K562 (cell line): Measurements from ENCODE around the gene TBC1D3I. TPM values are rescaled to one million over a fixed set of nuclear protein-coding genes. Genes with fewer than 3 reads are reported as not detected.

Experiments used
- ATAC-seq: fragments of 200-7000 bp; cut with Tn5 transposase; 3 replicates; pipeline ENCODE4 v1.9.1; 2020; ENCODE audit warnings: moderate library complexity
- BruUV-seq: library from RNA; stranded (reverse); fragments of 400-500 nt; replicated peaks from 2 replicates; lab custom pipeline; 2021; lab: Mats Ljungman, UMichigan
- CTCF ChIA-PET: fragments of 300-600 bp; formaldehyde crosslinking; extraction: SDS; loops from one replicate; lab custom pipeline; 2021; ENCODE audit warnings: low intra/inter-chr PET ratio; lab: Yijun Ruan, JAX
- POLR2A ChIA-PET: fragments of 300-600, 350-650 bp; sonication (Branson Sonifier 250); formaldehyde crosslinking; extraction: SDS; loops from one replicate; lab custom pipeline; 2021; ENCODE audit warnings: antibody characterized with exemption, inconsistent platforms; lab: Yijun Ruan, JAX
- DNase-seq, 4 experiments: peaks; one replicate each; pipeline versions ENCODE4 v3.0.0 to v3.0.0-alpha.2; 2011 to 2018; ENCODE audit warnings: low spot score in 3 of 4, mixed read lengths in 3 of 4; ENCODE audit errors: extremely low read depth in 1 of 4
- FAIRE-seq: peaks from 2 replicates; lab custom pipeline; 2011; peaks lifted over from hg19 to GRCh38; lab: Jason Lieb, UNC
- H2AFZ ChIP-seq: 2 replicates; pipeline ENCODE4 v1.6.0; 2011; ENCODE audit warnings: low read depth, low read length, control low read depth, inconsistent platforms
- H3K27ac ChIP-seq: fragments of 200-600 bp; 3 replicates; pipeline ENCODE4 v1.8.0; 2011; ENCODE audit warnings: low read depth, mild to moderate bottlenecking, control low read depth, inconsistent platforms, low read length, moderate library complexity, mixed read lengths; ENCODE audit errors: extremely low read depth
- H3K27me3 ChIP-seq, 2 experiments: fragments of 300-600 bp in 1 of 2; 2 replicates in 1 of 2; 3 replicates in 1 of 2; pipeline versions ENCODE4 v1.6.0 to v1.8.0; 2011; ENCODE audit warnings: inconsistent platforms in 2 of 2, low read length in 2 of 2, mild to moderate bottlenecking in 1 of 2, mixed read lengths in 1 of 2, moderate library complexity in 1 of 2; ENCODE audit not compliant: control insufficient read depth in 2 of 2, insufficient read depth in 2 of 2
- H3K36me3 ChIP-seq: fragments of 300-600 bp; 3 replicates; pipeline ENCODE4 v1.8.0; 2011; ENCODE audit warnings: mild to moderate bottlenecking, low read length, inconsistent platforms; ENCODE audit not compliant: control insufficient read depth, insufficient read depth
- H3K4me1 ChIP-seq, 2 experiments: fragments of 200-600 bp in 1 of 2; replicated peaks in 1 of 2; 2 replicates in 1 of 2; 3 replicates in 1 of 2; pipeline versions ENCODE4 v1.5.1 to v1.8.0; 2011; ENCODE audit warnings: inconsistent platforms in 2 of 2, low read length in 2 of 2, mild to moderate bottlenecking in 1 of 2, mixed read lengths in 1 of 2, moderate library complexity in 1 of 2; ENCODE audit not compliant: control insufficient read depth in 2 of 2, insufficient read depth in 2 of 2
- H3K4me2 ChIP-seq: 2 replicates; pipeline ENCODE4 v1.6.1; 2011; ENCODE audit warnings: low read length, control low read depth, inconsistent platforms, mixed read lengths; ENCODE audit not compliant: insufficient read depth
- H3K4me3 ChIP-seq: fragments of 200-600 bp; sonication (generic), shearing (Covaris generic); 2 replicates; pipeline ENCODE4 v1.5.1; 2016; ENCODE audit warnings: control low read depth, inconsistent platforms
- H3K79me2 ChIP-seq: fragments of 200-600 bp; 3 replicates; pipeline ENCODE4 v1.8.0; 2011; ENCODE audit warnings: low read length, inconsistent platforms; ENCODE audit not compliant: control insufficient read depth, insufficient read depth
- H3K9ac ChIP-seq, 2 experiments: 2 replicates each; pipeline versions ENCODE4 v1.6.0 to v1.6.1; 2011; ENCODE audit warnings: low read depth in 2 of 2, low read length in 2 of 2, control low read depth in 1 of 2, inconsistent platforms in 1 of 2, mild to moderate bottlenecking in 1 of 2, mixed read lengths in 1 of 2; ENCODE audit not compliant: insufficient read depth in 1 of 2
- H3K9me1 ChIP-seq: one replicate; pipeline ENCODE4 v1.6.0; 2011; ENCODE audit warnings: inconsistent platforms, mild to moderate bottlenecking, low read length, moderate library complexity; ENCODE audit not compliant: control insufficient read depth, insufficient read depth
- H3K9me3 ChIP-seq: replicated peaks from 2 replicates; pipeline ENCODE4 v1.5.1; 2011; ENCODE audit warnings: low read depth, low read length, inconsistent platforms; ENCODE audit not compliant: control insufficient read depth, insufficient read depth
- H4K20me1 ChIP-seq: replicated peaks from 2 replicates; pipeline ENCODE4 v1.6.1; 2011; ENCODE audit warnings: low read length, inconsistent platforms, mixed read lengths; ENCODE audit not compliant: control insufficient read depth, insufficient read depth
- BRCA1 ChIP-seq, 2 experiments: fragments of 450-650 bp in 1 of 2; sonication (generic) in 1 of 2; formaldehyde crosslinking in 1 of 2; IDR thresholded peaks; 2 replicates each; pipeline versions ENCODE4 v1.5.0 to v1.6.1; 2017 to 2020; ENCODE audit warnings: mild to moderate bottlenecking in 1 of 2, missing genetic modification reagents in 1 of 2
- GTF2E2 ChIP-seq: fragments of 200-800 bp; sonication (Bioruptor generic); IDR thresholded peaks from 2 replicates; pipeline ENCODE4 v1.6.1; 2016; ENCODE audit warnings: missing genetic modification characterization, missing compliant biosample characterization
- HDAC8 ChIP-seq: fragments of 450-650 bp; IDR thresholded peaks from 2 replicates; pipeline ENCODE4 v1.6.1; 2016; ENCODE audit warnings: mild to moderate bottlenecking, missing genetic modification characterization, moderate library complexity, missing compliant biosample characterization
- KDM2B ChIP-seq: fragments of 250-450 bp; sonication (Bioruptor Pico); IDR thresholded peaks from 2 replicates; pipeline ENCODE4 v1.8.0; 2021; ENCODE audit warnings: mild to moderate bottlenecking, moderate library complexity
- MTA1 ChIP-seq: fragments of 450-650 bp; IDR thresholded peaks from 2 replicates; pipeline ENCODE4 v1.6.1; 2017; ENCODE audit warnings: borderline replicate concordance
- NEUROD1 ChIP-seq: fragments of 150-350 bp; IDR thresholded peaks from 2 replicates; pipeline ENCODE4 v1.6.1; 2014; ENCODE audit warnings: borderline replicate concordance, low read length, low read depth; ENCODE audit not compliant: partially characterized antibody
- RBM15 ChIP-seq: fragments of 200-400 bp; formaldehyde crosslinking; IDR thresholded peaks from 2 replicates; pipeline ENCODE4 v1.6.1; 2018; ENCODE audit warnings: mild to moderate bottlenecking, low read length, moderate library complexity; ENCODE audit not compliant: insufficient read depth
- RFX7 ChIP-seq: fragments of 250-450 bp; sonication (Bioruptor Pico); IDR thresholded peaks from 2 replicates; pipeline ENCODE4 v1.5.1; 2021; ENCODE audit warnings: mild to moderate bottlenecking
- SIX5 ChIP-seq, 2 experiments: IDR thresholded peaks; 2 replicates each; pipeline ENCODE4 v1.6.1; 2011; ENCODE audit warnings: low read length in 2 of 2, borderline replicate concordance in 1 of 2, low read depth in 1 of 2, mild to moderate bottlenecking in 1 of 2, moderate library complexity in 1 of 2; ENCODE audit not compliant: insufficient read depth in 1 of 2
- STAT5A ChIP-seq: IDR thresholded peaks from 2 replicates; pipeline ENCODE4 v1.6.1; 2012; ENCODE audit warnings: low read length, inconsistent platforms, borderline replicate concordance
- TGIF2 ChIP-seq: sonication (generic); formaldehyde crosslinking; IDR thresholded peaks from 2 replicates; pipeline ENCODE4 v1.8.1; 2022; ENCODE audit warnings: mild to moderate bottlenecking, missing genetic modification reagents, moderate library complexity
- ZNF695 ChIP-seq: fragments of 450-650 bp; formaldehyde crosslinking; IDR thresholded peaks from 2 replicates; pipeline ENCODE4 v1.4.0; 2020; ENCODE audit warnings: mild to moderate bottlenecking, moderate library complexity
- WGBS: fragments of 100-300 bp; shearing (Covaris generic); methylation state at CpG from one replicate; pipeline ENCODE4 v1.1.6; 2016; ENCODE audit warnings: low coverage, mixed read lengths; ENCODE audit not compliant: insufficient coverage; ENCODE audit errors: missing lambda C conversion rate; 5-methylcytosine and 5-hydroxymethylcytosine counted together
- in situ Hi-C: fragments of 300-500 bp; cut with MboI; formaldehyde crosslinking; loops from 4 replicates; pipeline ENCODE4 v1.15.0; 2018; ENCODE audit warnings: inconsistent platforms, mixed read lengths
- intact Hi-C: fragments of 100-400 bp; cut with micrococcal nuclease; formaldehyde crosslinking; loops from 2 replicates; pipeline ENCODE4 v1.14.2; 2022
- polyA plus RNA-seq, 8 experiments: library from polyadenylated mRNA; depleted of rRNA in 4 of 8; stranded (reverse) in 5 of 8; unstranded in 3 of 8; fragments of >200 nt; fragmentation: Nextera tagmentation in 2 of 8; fragmentation: Illumina TruSeq in 1 of 8; extraction: Ambion mirVana in 2 of 8; extraction: Trizol in 1 of 8; gene quantifications; 2 replicates each; pipeline versions ENCODE4 v1.2.1 to v1.2.3, GENCODE V29; 2011 to 2014; ENCODE audit warnings: inconsistent platforms in 1 of 8, missing spikeins in 1 of 8
- total RNA-seq, 7 experiments: library from RNA; depleted of rRNA in 6 of 7; stranded (reverse); fragments of >200 nt in 6 of 7; fragmentation: Illumina TruSeq in 2 of 7; extraction: Trizol in 2 of 7; gene quantifications; 2 replicates each; pipeline versions ENCODE4 v1.2.1 to v1.2.3, GENCODE V29; 2011 to 2021; ENCODE audit warnings: low replicate concordance in 1 of 7
- TF ChIP-seq, protein P1 (sequence below), 3 experiments: fragments of 200-800 bp in 1 of 3; sonication (Bioruptor generic) in 1 of 3; sonication (generic) in 1 of 3; formaldehyde crosslinking in 1 of 3; IDR thresholded peaks; 2 replicates each; pipeline versions ENCODE4 v1.6.1 to v1.8.0; 2016 to 2022; ENCODE audit warnings: mild to moderate bottlenecking in 2 of 3, missing compliant biosample characterization in 2 of 3, missing genetic modification characterization in 2 of 3, missing genetic modification reagents in 1 of 3

The TBC1D3I gene
- total and polyA plus RNA-seq, 9 of the 15 experiments (the other 6 are each of a cell fraction or from before 2014, with no cell fraction given), result not detected

DNA sequence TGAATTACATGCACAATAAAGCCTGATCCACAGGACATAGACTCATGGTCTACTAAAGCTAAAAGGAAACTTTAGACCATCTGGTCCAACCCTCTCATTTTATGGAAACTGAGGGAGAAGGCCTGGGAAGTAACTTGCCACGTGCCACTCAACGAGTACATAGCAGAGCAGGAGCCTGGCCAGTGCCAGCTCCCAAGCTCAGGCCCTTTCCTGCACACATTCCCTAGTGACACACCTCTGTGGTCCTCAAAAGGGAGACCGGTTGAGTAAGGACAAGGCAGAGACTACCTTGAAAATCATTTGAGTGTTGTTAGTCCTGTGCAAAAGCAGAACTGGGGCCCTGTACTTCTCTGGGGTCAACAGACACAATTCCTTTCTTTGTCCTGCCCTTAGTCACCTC lies 50.7 kb downstream of the TBC1D3I start:
- no peaks in the 10 kb centered on the region for H3K79me2 ChIP-seq
- 0% methylated on average over 3 of the region's 3 CpGs for WGBS
- POLR2A ChIA-PET, result no interaction called here
- FAIRE-seq (no peak), DNase-seq (no peak), ATAC-seq (no peak)
- TF ChIP-seq ZNF695 (no peak), BRCA1 (IDR thresholded peaks at IDR 0.05) (no peak), BRCA1 (CRISPR knock-in tag; IDR thresholded peaks at IDR 0.05) (no peak), RFX7 (no peak), STAT5A (no peak), GTF2E2 (tag) (no peak), KDM2B (CRISPR knock-in tag) (no peak), MTA1 (no peak), TGIF2 (CRISPR knock-in tag) (no peak), SIX5 (IDR thresholded peaks at IDR 0.05; ENCODE audit: borderline replicate concordance in 1 of 2, insufficient read depth in 1 of 2, low read depth in 1 of 2, low read length in 2 of 2) (no peak), RBM15 (no peak), NEUROD1 (no peak), HDAC8 (tag) (no peak)
- TF ChIP-seq, protein P1, sequence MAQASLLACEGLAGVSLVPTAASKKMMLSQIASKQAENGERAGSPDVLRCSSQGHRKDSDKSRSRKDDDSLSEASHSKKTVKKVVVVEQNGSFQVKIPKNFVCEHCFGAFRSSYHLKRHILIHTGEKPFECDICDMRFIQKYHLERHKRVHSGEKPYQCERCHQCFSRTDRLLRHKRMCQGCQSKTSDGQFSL (CRISPR knock-in tag; IDR thresholded peaks at IDR 0.05), result no peak
- TF ChIP-seq, protein P1 (tag; IDR thresholded peaks at IDR 0.05), result no peak
- H3K4me3 ChIP-seq, result no peak overlapping the region
- no peaks in the 10 kb centered on the region for H3K9me3 ChIP-seq
- BruUV-seq, result no TSS peak
- H3K9me1 ChIP-seq, result no peaks in the 10 kb centered on the region
- in situ Hi-C loops (loop anchor here (25.0 kb wide), 2 partner anchors 149 to 1949 kb away; no protein-coding TSS in a partner anchor), intact Hi-C loops (no loop called here)
- H2AFZ ChIP-seq, result no peak overlapping the region
- CTCF ChIA-PET, result no interaction called here
- no peaks in the 10 kb centered on the region for H3K4me1 ChIP-seq
- no peak overlapping the region for H3K4me2 ChIP-seq
- no peak overlapping the region for H3K27ac ChIP-seq
- no peaks in the 10 kb centered on the region for H3K36me3 ChIP-seq
- no peak overlapping the region for H3K9ac ChIP-seq
- H4K20me1 ChIP-seq, result no peaks in the 10 kb centered on the region
- peaks cover 0 to 11% of the 10 kb centered on the region in 2 experiments; a peak in 3 of 5 replicates for H3K27me3 ChIP-seq
